CD14-positive monocyte (primary cell): ENCODE data around the gene CSKMT. TPM values are rescaled to one million over a fixed set of nuclear protein-coding genes. Genes with fewer than 3 reads are reported as not detected.
A peak's percentile ranks its signal among the peaks of the same experiment; 100 is the strongest.

Experiments
- DNase-seq, 3 donors: peaks; one replicate each; pipeline ENCODE4 v3.0.0-alpha.2; 2011 to 2022
- H2AFZ ChIP-seq: 2 replicates; pipeline ENCODE4 v1.6.0; 2012; ENCODE audit warnings: mild to moderate bottlenecking, low read depth, low read length, inconsistent platforms; ENCODE audit not compliant: insufficient read depth, poor library complexity, severe bottlenecking
- H3K27ac ChIP-seq, 2 donors: 1 replicate in 1 of 2; 2 replicates in 1 of 2; pipeline ENCODE4 v1.5.1; 2012 to 2013; ENCODE audit warnings: low read length in 2 of 2, control low read depth in 1 of 2, inconsistent platforms in 1 of 2, low read depth in 1 of 2, mild to moderate bottlenecking in 1 of 2
- H3K27me3 ChIP-seq, 2 donors: one replicate each; pipeline versions ENCODE4 v1.6.0 to v1.6.1; 2011 to 2013; ENCODE audit warnings: low read length in 2 of 2; ENCODE audit not compliant: control insufficient read depth in 2 of 2, insufficient read depth in 2 of 2
- H3K36me3 ChIP-seq, 2 donors: replicated peaks in 1 of 2; 1 replicate in 1 of 2; 2 replicates in 1 of 2; pipeline versions ENCODE4 v1.5.1 to v1.6.1; 2012 to 2013; ENCODE audit warnings: low read length in 2 of 2, control low read depth in 1 of 2, inconsistent platforms in 1 of 2, mild to moderate bottlenecking in 1 of 2; ENCODE audit not compliant: insufficient read depth in 2 of 2, control insufficient read depth in 1 of 2
- H3K4me1 ChIP-seq, 2 donors: 1 replicate in 1 of 2; 2 replicates in 1 of 2; pipeline versions ENCODE4 v1.5.1 to v1.6.1; 2012 to 2013; ENCODE audit warnings: low read length in 2 of 2, control low read depth in 1 of 2, inconsistent platforms in 1 of 2, mild to moderate bottlenecking in 1 of 2, moderate library complexity in 1 of 2; ENCODE audit not compliant: insufficient read depth in 2 of 2, control insufficient read depth in 1 of 2
- H3K4me2 ChIP-seq: replicated peaks from 2 replicates; pipeline ENCODE3; 2012; ENCODE audit warnings: low read length, moderate library complexity, mild to moderate bottlenecking; ENCODE audit not compliant: poor library complexity, severe bottlenecking; ENCODE audit errors: extremely low read depth
- H3K4me3 ChIP-seq, 3 experiments: fragments of 200-600 bp in 1 of 3; sonication (generic) in 1 of 3; replicated peaks in 1 of 3; 1 replicate in 2 of 3; 2 replicates in 1 of 3; pipeline ENCODE4 v1.5.1; 2011 to 2013; ENCODE audit warnings: low read length in 3 of 3, mild to moderate bottlenecking in 3 of 3, control low read depth in 2 of 3, low read depth in 2 of 3, inconsistent platforms in 1 of 3, moderate library complexity in 1 of 3
- H3K79me2 ChIP-seq: 2 replicates; pipeline ENCODE4 v1.6.0; 2012; ENCODE audit warnings: mild to moderate bottlenecking, control low read depth, inconsistent platforms, low read length, moderate library complexity; ENCODE audit not compliant: insufficient read depth
- H3K9ac ChIP-seq: 2 replicates; pipeline ENCODE4 v1.6.0; 2017; ENCODE audit warnings: low read length, mild to moderate bottlenecking; ENCODE audit not compliant: insufficient read depth, poor library complexity, severe bottlenecking
- H3K9me3 ChIP-seq, 2 donors: replicated peaks in 1 of 2; 1 replicate in 1 of 2; 2 replicates in 1 of 2; pipeline versions ENCODE4 v1.5.1 to v1.6.1; 2012 to 2013; ENCODE audit warnings: low read length in 2 of 2, control low read depth in 1 of 2; ENCODE audit not compliant: control insufficient read depth in 1 of 2, insufficient read depth in 1 of 2
- H4K20me1 ChIP-seq: 2 replicates; pipeline ENCODE4 v1.6.0; 2012; ENCODE audit warnings: mild to moderate bottlenecking, low read length, control low read depth, moderate library complexity; ENCODE audit not compliant: insufficient read depth
- H3K27ac Mint-ChIP-seq, 7 donors: one replicate each; pipeline ENCODE4 v1.8.0; 2020; ENCODE audit warnings: mild to moderate bottlenecking in 7 of 7, mixed read lengths in 7 of 7, moderate library complexity in 6 of 7, inconsistent platforms in 2 of 7
- H3K27me3 Mint-ChIP-seq, 3 donors: one replicate each; pipeline ENCODE4 v1.8.0; 2021 to 2022; ENCODE audit warnings: low read depth in 3 of 3, mild to moderate bottlenecking in 3 of 3, mixed read lengths in 3 of 3, moderate library complexity in 3 of 3, inconsistent platforms in 1 of 3
- H3K36me3 Mint-ChIP-seq, 2 donors: one replicate each; pipeline ENCODE4 v1.8.0; 2020; ENCODE audit warnings: mixed read lengths in 2 of 2, inconsistent platforms in 1 of 2, mild to moderate bottlenecking in 1 of 2
- H3K4me1 Mint-ChIP-seq: one replicate; pipeline ENCODE4 v1.8.0; 2020; ENCODE audit warnings: mild to moderate bottlenecking, mixed read lengths
- H3K4me3 Mint-ChIP-seq, 2 donors: one replicate each; pipeline ENCODE4 v1.8.0; 2020; ENCODE audit warnings: mild to moderate bottlenecking in 2 of 2, mixed read lengths in 2 of 2, moderate library complexity in 1 of 2
- H3K9me3 Mint-ChIP-seq, 7 donors: one replicate each; pipeline ENCODE4 v1.8.0; 2020 to 2022; ENCODE audit warnings: mixed read lengths in 7 of 7, mild to moderate bottlenecking in 6 of 7, moderate library complexity in 6 of 7, inconsistent platforms in 2 of 7
- CTCF ChIP-seq: fragments of 200-600 bp; IDR thresholded peaks from one replicate; pipeline ENCODE4 v1.8.0; 2022; ENCODE audit warnings: antibody characterized with exemption, mild to moderate bottlenecking
- WGBS: methylation state at CpG from one replicate; pipeline ENCODE4 v1.1.5; 2013; ENCODE audit warnings: missing lambda C conversion rate; ENCODE audit not compliant: insufficient coverage; 5-methylcytosine and 5-hydroxymethylcytosine counted together
- intact Hi-C, 2 donors: fragments of 100-400 bp; cut with micrococcal nuclease; formaldehyde crosslinking; loops; one replicate each; pipeline versions ENCODE4 v1.15.0 to v1.15.1; 2023
- polyA plus RNA-seq, 3 donors: library from polyadenylated mRNA; depleted of rRNA in 1 of 3; unstranded in 2 of 3; stranded (reverse) in 1 of 3; fragments of 300-500 nt in 2 of 3; fragments of >200 nt in 1 of 3; fragmentation: Illumina TruSeq in 2 of 3; gene quantifications; 1 replicate in 2 of 3; 2 replicates in 1 of 3; pipeline ENCODE4 v1.2.3, GENCODE V29; 2012 to 2021

The CSKMT gene
- polyA plus RNA-seq, 3 donors: 0.73 to 4.9 (median 1.4) TPM

GRCh38 chr11:62652161-62653006 lies 12.7 kb upstream of the CSKMT start:
- H3K4me3 Mint-ChIP-seq: peak overlapping the region; percentile 87 to 94
- peaks cover 23% of the 10 kb centered on the region for H3K4me1 Mint-ChIP-seq
- no peaks in the 10 kb centered on the region for H3K27me3 ChIP-seq
- H2AFZ ChIP-seq: peak overlapping the region; percentile 92
- no peaks in the 10 kb centered on the region for H3K9me3 ChIP-seq
- WGBS: 43% methylated on average over 14 of the region's 16 CpGs
- peak overlapping the region; percentile 65 to 89 for H3K27ac ChIP-seq
- intact Hi-C loops: loop anchor here (2.0 to 5.0 kb wide), 3 partner anchors 26 to 60 kb away; partner anchors contain the start of genes BSCL2 (in 1 of the 2), GNG3 (in 1 of the 2), TUT1 (in 1 of the 2) and UBXN1 (in 1 of the 2)
- no peak for TF ChIP-seq CTCF
- peak overlapping the region; percentile 91 for H3K9ac ChIP-seq
- H3K4me2 ChIP-seq: peak overlapping the region; percentile 99
- H4K20me1 ChIP-seq: no peaks in the 10 kb centered on the region
- peak overlapping the region; percentile 86 to 94 (median 91) for H3K27ac Mint-ChIP-seq
- H3K4me1 ChIP-seq: peaks cover 11 to 17% of the 10 kb centered on the region in 2 donors
- H3K4me3 ChIP-seq: peak overlapping the region; percentile 67 to 97 (median 79)
- peaks cover 14 to 28% of the 10 kb centered on the region in 2 donors for H3K36me3 Mint-ChIP-seq
- peaks cover 0 to 3% (median 0%) of the 10 kb centered on the region in 3 donors for H3K27me3 Mint-ChIP-seq
- DNase-seq: no peak
- no peaks in the 10 kb centered on the region for H3K9me3 Mint-ChIP-seq
- H3K79me2 ChIP-seq: peaks cover 35% of the 10 kb centered on the region
- H3K36me3 ChIP-seq: peaks cover 21 to 24% of the 10 kb centered on the region in 2 donors

DNA sequence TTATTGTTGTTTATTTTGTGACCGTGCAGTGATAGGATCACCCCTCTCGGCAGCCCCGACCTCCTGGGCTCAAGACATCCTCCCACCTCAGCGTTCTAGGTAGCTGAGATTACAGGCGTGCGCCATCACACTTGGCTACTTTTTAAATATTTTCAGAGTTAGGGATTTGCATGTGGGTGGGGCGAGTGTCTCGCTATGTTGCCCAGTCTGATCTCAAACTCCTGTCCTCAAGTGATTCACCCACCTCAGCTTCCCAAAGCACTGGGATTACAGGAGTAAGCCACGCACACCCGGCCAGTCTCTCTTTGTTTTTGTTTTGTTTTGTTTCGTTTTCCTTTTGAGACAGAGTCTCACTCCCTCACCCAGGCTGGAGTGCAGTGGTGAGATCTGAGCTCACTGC lies 10.8 kb upstream of the CSKMT start:
- peak overlapping the region; percentile 99 for H3K4me2 ChIP-seq
- H3K27me3 Mint-ChIP-seq: peaks cover 0 to 3% (median 0%) of the 10 kb centered on the region in 3 donors

More for the DNA sequence above, 10.8 kb upstream of the CSKMT start:
- TF ChIP-seq CTCF: no peak
- H4K20me1 ChIP-seq: no peaks in the 10 kb centered on the region
- no peaks in the 10 kb centered on the region for H3K9me3 Mint-ChIP-seq
- H3K4me1 ChIP-seq: peaks cover 11 to 14% of the 10 kb centered on the region in 2 donors
- peaks cover 6% of the 10 kb centered on the region in 2 donors for H3K36me3 ChIP-seq
- H3K27ac ChIP-seq: no peak overlapping the region
- H3K9me3 ChIP-seq: no peaks in the 10 kb centered on the region
- H3K27ac Mint-ChIP-seq: peak overlapping the region in 3 of 7 donors; percentile 15 to 66 (median 46)
- H3K4me1 Mint-ChIP-seq: peaks cover 21% of the 10 kb centered on the region
- peak overlapping the region in 1 of 3 experiments; percentile 97 for H3K4me3 ChIP-seq
- peak overlapping the region in 1 of 2 donors; percentile 87 for H3K4me3 Mint-ChIP-seq
- peak overlapping the region; percentile 17 for H2AFZ ChIP-seq
- no peak overlapping the region for H3K9ac ChIP-seq
- H3K27me3 ChIP-seq: no peaks in the 10 kb centered on the region
- peaks cover 30% of the 10 kb centered on the region for H3K79me2 ChIP-seq
- DNase-seq: no peak
- peaks cover 5 to 10% of the 10 kb centered on the region in 2 donors for H3K36me3 Mint-ChIP-seq
- no CpG with 5 or more reads among the region's 11 CpGs for WGBS
- intact Hi-C loops: loop anchor here (5.0 kb wide), 2 partner anchors 53 to 62 kb away; partner anchors contain the start of genes BSCL2 (in 1 of the 2), GNG3 (in 1 of the 2) and TUT1 (in 1 of the 2)
